ENCODE data around the gene ZNF333.

ZNF333 gene

DNA sequence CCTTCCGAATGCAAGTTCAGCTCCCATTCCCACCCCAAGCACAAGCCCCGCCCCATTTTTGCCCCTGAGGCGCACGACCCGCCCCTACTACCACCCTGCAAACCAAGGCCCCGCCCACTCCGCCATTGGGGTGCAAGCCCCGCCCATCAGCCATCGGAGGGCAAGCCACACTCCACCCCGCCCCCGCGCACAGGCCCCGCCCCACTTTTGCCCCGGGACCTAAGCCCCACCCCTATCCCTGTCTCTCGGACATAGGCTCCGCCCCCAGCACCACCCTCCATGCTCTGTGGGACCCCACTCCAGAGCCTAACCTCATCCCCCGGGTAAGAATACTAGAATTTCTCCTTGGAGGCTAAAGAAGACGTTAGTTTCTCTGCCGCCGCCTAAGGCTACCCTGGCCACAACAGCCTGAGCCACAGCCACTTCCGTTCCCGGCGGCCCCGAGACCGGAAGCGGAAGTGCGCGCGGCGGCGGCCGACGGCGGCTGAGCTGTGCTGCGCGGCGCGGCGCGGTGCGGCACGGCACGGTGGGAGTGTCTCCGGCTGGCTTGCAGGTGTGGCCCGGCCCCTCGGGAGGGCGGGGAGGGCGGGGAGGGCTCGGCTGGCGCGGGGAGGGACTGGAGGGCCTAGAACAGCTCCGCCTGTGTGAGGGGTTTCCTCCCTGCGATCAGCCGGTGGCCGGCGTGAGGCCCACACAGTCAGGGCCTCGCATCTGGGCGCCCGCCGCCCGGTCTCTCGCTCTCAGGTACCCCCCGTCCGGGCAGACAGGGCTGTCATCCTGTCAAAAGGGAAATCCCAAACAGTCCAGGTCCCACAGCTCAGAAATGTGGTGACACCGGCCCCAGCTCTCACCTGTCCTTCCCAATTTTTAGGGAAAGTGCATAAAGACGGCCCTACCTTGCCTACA, at the start of gene ZNF333:
ZNF333 (plus strand) TSS at position 451 of the 906 bp plus-strand sequence. CDS start 3,444 bp downstream, outside the sequence.
- peak; percentile 99 for DNase-seq (ENCODE audit: low read depth)

DNA sequence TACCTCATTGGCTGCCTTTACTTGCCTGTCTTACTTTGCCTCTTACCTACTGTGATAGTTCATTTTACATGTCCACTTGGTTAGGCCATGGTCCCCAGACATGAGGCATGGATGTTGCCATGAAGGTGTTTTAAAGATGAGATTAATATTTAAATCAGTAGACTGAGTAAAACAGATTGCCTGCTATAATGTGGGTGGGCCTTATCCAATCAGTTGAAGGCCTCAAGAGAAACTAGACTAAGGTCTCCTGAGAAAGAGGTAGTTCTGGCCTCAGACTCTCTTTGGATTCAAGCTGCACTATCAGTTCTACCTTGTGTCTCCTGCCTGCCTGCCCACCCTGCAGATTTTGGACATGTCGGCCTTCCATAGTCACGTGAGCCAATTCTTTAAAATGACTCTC, 41.3 kb upstream of the ZNF333 start:
- DNase-seq (ENCODE audit: low read depth), result no peak

- DNase-seq (ENCODE audit: low read depth), result no peak
Measured at GRCh38 chr19:14649020-14649419, 40.8 kb upstream of the ZNF333 start.

- no peak for DNase-seq (ENCODE audit: low read depth)
Measured at GRCh38 chr19:14650161-14650560, 39.7 kb upstream of the ZNF333 start.

GRCh38 chr19:14654786-14655560, 34.9 kb upstream of the ZNF333 start:
- DNase-seq (ENCODE audit: low read depth), result no peak

- DNase-seq (ENCODE audit: low read depth), result no peak
Measured at GRCh38 chr19:14655726-14656125, 34.1 kb upstream of the ZNF333 start.

GRCh38 chr19:14659874-14660489, 29.9 kb upstream of the ZNF333 start:
- no peak for DNase-seq (ENCODE audit: low read depth)

- DNase-seq (ENCODE audit: low read depth), result no peak
Measured at GRCh38 chr19:14661372-14661924, 28.4 kb upstream of the ZNF333 start.

DNA sequence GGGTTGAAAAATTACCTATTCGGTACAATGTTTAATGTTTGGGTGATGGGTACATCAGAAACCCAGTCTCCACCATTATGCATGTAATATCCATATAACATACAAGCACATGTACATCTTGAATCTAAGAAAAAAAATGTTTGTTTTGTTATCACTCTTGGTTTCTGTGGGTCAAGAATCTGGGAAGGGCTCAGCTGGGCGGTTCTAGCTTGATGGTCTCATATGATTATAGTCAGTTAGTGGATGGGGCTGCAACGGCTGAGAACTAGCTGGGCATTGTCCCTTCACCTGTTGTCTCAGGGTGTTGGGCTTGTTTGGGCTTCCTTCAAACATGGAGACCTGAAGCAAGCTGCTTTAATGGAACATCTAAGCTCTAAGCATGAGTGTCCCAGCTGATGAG, 19.9 kb upstream of the ZNF333 start:
- DNase-seq (ENCODE audit: low read depth), result no peak

- no peak for DNase-seq (ENCODE audit: low read depth)
Measured at GRCh38 chr19:14670408-14670807, 19.4 kb upstream of the ZNF333 start.

DNA sequence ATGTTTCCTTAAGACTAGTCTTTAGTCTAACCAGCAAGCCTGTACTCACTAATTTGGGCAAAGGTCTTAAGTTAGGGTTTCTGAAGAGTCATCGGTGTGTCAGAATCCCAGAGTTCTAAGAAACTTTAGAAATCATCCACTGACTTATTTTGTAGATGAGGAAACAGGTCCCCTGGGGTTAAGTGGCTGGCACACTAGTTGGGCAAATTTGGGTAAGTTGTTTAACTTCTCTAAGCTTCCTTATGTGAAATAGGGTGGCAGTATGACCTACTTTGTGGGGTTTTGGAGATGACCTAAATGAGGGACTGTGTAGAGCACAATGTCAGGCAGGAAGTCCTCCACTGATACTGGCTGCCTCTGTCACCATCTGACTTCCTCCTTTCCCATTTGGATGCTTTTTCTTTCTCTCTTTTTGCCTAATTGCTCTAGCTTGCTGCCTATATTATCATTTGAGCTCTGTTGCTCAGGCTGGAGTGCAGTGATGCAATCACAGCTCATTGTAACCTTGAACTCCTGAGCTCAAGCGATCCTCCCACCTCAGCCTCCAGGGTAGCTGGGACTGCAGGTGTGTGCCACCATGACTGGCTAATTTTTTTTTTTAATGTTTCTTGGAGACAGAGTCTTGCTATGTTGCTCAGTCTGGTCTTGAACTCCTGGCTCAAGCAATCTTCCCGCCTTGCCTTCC, 17.5 kb upstream of the ZNF333 start:
- no peak for DNase-seq (ENCODE audit: low read depth)

- DNase-seq (ENCODE audit: low read depth), result no peak
Measured at GRCh38 chr19:14673088-14673487, 16.8 kb upstream of the ZNF333 start.

DNA sequence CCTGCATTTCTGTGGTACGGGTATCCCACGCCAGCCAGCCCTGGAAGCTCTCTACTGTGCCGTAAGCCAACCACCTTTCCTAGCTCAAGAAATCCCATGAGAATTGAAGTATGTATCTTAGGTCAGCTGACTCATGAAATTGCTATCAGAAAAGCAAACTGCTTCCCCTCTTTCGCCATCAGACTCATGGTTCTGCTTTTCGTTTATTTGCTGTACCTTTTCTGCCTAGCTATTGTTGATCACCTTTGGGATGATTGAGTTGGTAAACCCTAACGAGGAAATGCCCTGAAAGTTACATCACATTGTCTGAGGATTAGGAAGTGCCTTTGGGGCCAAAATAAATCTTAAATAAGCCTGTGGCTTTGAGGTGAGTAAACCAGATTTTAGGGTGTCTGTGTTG, 15.1 kb upstream of the ZNF333 start, which contains the start of gene ADGRE3:
ADGRE3 (minus strand) TSS at position 81 of the 400 bp plus-strand sequence; CDS start at position 7, 74 bp downstream.
- DNase-seq (ENCODE audit: low read depth), result no peak

DNA sequence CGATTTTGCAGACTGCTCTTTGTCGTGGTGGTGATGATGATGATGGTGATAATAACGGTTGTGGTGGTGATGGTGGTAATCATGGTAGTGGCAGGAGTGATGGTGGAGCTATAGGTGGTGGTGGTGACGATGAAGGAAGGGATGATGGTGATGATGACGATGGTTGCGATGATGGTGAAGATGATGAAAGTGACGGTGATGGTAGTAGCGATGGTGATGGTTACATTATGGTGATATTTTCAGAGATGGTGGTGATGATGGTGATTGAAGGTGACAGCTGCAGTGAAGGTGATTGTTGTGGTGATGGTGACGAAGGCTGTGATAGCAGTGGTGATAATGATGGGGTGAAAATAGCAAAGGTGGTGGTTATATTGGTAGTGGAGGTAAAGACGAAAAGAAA, 13.1 kb upstream of the ZNF333 start:
- no peak for DNase-seq (ENCODE audit: low read depth)

DNA sequence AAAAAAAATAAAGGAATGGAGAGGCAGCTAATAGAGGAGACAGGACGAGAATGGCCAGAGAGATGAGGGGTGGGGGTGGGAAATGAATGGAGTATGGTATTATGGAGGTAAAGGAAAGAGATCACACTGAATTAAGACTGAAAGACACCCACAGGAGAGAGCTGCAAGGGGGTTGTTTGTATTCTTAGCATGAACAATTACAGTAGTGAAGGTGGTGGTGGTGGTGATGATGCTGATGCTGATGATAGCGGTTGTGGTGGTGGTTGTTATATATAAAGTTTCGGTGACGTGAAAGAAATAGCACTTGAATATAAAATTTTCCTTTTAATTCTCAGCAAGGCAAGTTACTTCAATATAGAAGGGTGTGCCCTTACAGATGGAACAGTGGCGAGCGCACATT, 12.4 kb upstream of the ZNF333 start:
- DNase-seq (ENCODE audit: low read depth), result no peak

- DNase-seq (ENCODE audit: low read depth), result no peak
Measured at GRCh38 chr19:14678199-14678598, 11.6 kb upstream of the ZNF333 start.

GRCh38 chr19:14682084-14682483, 7.8 kb upstream of the ZNF333 start:
- no peak for DNase-seq (ENCODE audit: low read depth)

GRCh38 chr19:14683439-14683838, 6.4 kb upstream of the ZNF333 start:
- no peak for DNase-seq (ENCODE audit: low read depth)

- DNase-seq (ENCODE audit: low read depth), result no peak
Measured at GRCh38 chr19:14686411-14686810, 3.4 kb upstream of the ZNF333 start.

- DNase-seq (ENCODE audit: low read depth), result no peak
Measured at GRCh38 chr19:14694641-14695266, 4.9 kb downstream of the ZNF333 start.

- DNase-seq (ENCODE audit: low read depth), result no peak
Measured at GRCh38 chr19:14695471-14695870, 5.6 kb downstream of the ZNF333 start.

Data from stimulated activated CD8-positive, alpha-beta memory T cell treated with anti-CD3 and anti-CD28 coated beads, Interleukin-4, amount 100 ng/mL, for 24 hours (primary cell).